ENCODE results near the gene APOBEC4. TPM values are rescaled to one million over a fixed set of nuclear protein-coding genes. Genes with fewer than 3 reads are reported as not detected.
"Not testable (repeated sequence)": the region's sequence is repeated elsewhere in the genome, so short reads cannot be mapped to it uniquely, and the experiment has no call there.

Gene APOBEC4
- total and polyA plus RNA-seq, 12 donors: not detected

- 34 to 58% (median 45%) methylated on average over 2 of the region's 2 CpGs for WGBS, 4 donors
- Histone ChIP-seq H3K36me3 (replicated peaks in 1 of 2) (peaks cover 0 to 28% of the 10 kb centered on the region in 2 donors), H3K4me1 (replicated peaks in 1 of 2) (peaks cover 35 to 75% of the 10 kb centered on the region in 2 donors), H3K27me3 (no peaks in the 10 kb centered on the region), H3K4me3 (no peak overlapping the region), H3K27ac (peak overlapping the region in 1 of 5 donors; percentile 31), H3K9me3 (replicated peaks in 1 of 3) (peaks cover 0 to 4% (median 0%) of the 10 kb centered on the region in 3 donors)
- DNase-seq: no peak
- intact Hi-C loops (cut with DNase I): no loop called here
- no peak for TF ChIP-seq POLR2A (IDR thresholded peaks at IDR 0.05)
- no peak for TF ChIP-seq CTCF (IDR thresholded peaks at IDR 0.05)
Measured at GRCh38 chr1:183630748-183631147, 22.4 kb downstream of the APOBEC4 start.

- DNase-seq: no peak
- H3K27me3 ChIP-seq: no peaks in the 10 kb centered on the region
- H3K27ac ChIP-seq: no peak overlapping the region
- H3K4me1 ChIP-seq (replicated peaks in 1 of 2): peaks cover 34 to 72% of the 10 kb centered on the region in 2 donors
- intact Hi-C loops (cut with DNase I): loop anchor here in 1 of 2 donors (5.0 to 10.0 kb wide), 2 partner anchors 156 to 344 kb away; partner anchors contain the start of gene SMG7
- H3K4me3 ChIP-seq: no peak overlapping the region
- H3K36me3 ChIP-seq (replicated peaks in 1 of 2): peaks cover 0 to 40% of the 10 kb centered on the region in 2 donors
- TF ChIP-seq CTCF (IDR thresholded peaks at IDR 0.05) (no peak), POLR2A (IDR thresholded peaks at IDR 0.05) (no peak)
- H3K9me3 ChIP-seq (replicated peaks in 1 of 3): peaks cover 0 to 4% (median 0%) of the 10 kb centered on the region in 3 donors
Measured at GRCh38 chr1:183628537-183628936, 24.6 kb downstream of the APOBEC4 start.

- Histone ChIP-seq H3K4me1 (replicated peaks in 1 of 2) (peaks cover 19 to 57% of the 10 kb centered on the region in 2 donors), H3K36me3 (replicated peaks in 1 of 2) (peaks cover 0 to 40% of the 10 kb centered on the region in 2 donors), H3K4me3 (peak overlapping the region in 1 of 4 donors; percentile 12), H3K27ac (peak overlapping the region in 2 of 5 donors; percentile 20 to 31)
- not testable (repeated sequence) for H3K9me3 ChIP-seq (replicated peaks in 1 of 3); H3K27me3 ChIP-seq; DNase-seq
- intact Hi-C loops (cut with DNase I): loop anchor here in 1 of 2 donors (5.0 to 10.0 kb wide), 2 partner anchors 154 to 341 kb away; partner anchors contain the start of gene SMG7
- WGBS, 4 donors: 33 to 39% (median 36%) methylated on average over 3 of the region's 3 CpGs
Measured at GRCh38 chr1:183626236-183626635, 26.9 kb downstream of the APOBEC4 start.

GRCh38 chr1:183622884-183623785 lies 30.0 kb downstream of the APOBEC4 start:
- H3K27ac ChIP-seq: no peak overlapping the region
- 47 to 59% (median 52%) methylated on average over 10 of the region's 10 CpGs for WGBS, 4 donors
- H3K27me3 ChIP-seq: no peaks in the 10 kb centered on the region
- no peak overlapping the region for H3K4me3 ChIP-seq
- peaks cover 10 to 33% of the 10 kb centered on the region in 2 donors for H3K4me1 ChIP-seq (replicated peaks in 1 of 2)
- intact Hi-C loops (cut with DNase I): loop anchor here in 1 of 2 donors (10.0 kb wide), 1 partner anchor 338 kb away; no protein-coding TSS in a partner anchor
- no peaks in the 10 kb centered on the region for H3K9me3 ChIP-seq (replicated peaks in 1 of 3)
- H3K36me3 ChIP-seq (replicated peaks in 1 of 2): peaks cover 0 to 12% of the 10 kb centered on the region in 2 donors
- TF ChIP-seq POLR2A (IDR thresholded peaks at IDR 0.05) (no peak), CTCF (IDR thresholded peaks at IDR 0.05) (peak; percentile 45 to 70 (median 62))
- DNase-seq: peak; percentile 54 to 82 (median 63)
